B cell (primary cell): ENCODE measurements around the gene ENPP7. TPM values are rescaled to one million over a fixed set of nuclear protein-coding genes. Genes with fewer than 3 reads are reported as not detected.
A peak's percentile ranks its signal among the peaks of the same experiment; 100 is the strongest.

Experiments used
- ATAC-seq: fragments of 200-7000 bp; cut with Tn5 transposase; one replicate; pipeline ENCODE4 v1.10.0; 2021; ENCODE audit warnings: low read depth, mild to moderate bottlenecking, moderate number of reproducible peaks, moderate library complexity
- CTCF ChIA-PET: fragments of 350-600 bp; sonication (Branson Sonifier 250); formaldehyde crosslinking; loops from one replicate; lab custom pipeline; 2021; ENCODE audit warnings: antibody characterized with exemption, inconsistent platforms; lab: Charles Lee
- POLR2A ChIA-PET: fragments of 350-600 bp; sonication (Branson Sonifier 250); formaldehyde crosslinking; loops from one replicate; lab custom pipeline; 2021; ENCODE audit warnings: antibody characterized with exemption; lab: Charles Lee
- DNase-seq: peaks from one replicate; pipeline ENCODE4 v3.0.0; 2013
- H2AFZ ChIP-seq: 2 replicates; pipeline ENCODE4 v1.6.1; 2012; ENCODE audit warnings: mild to moderate bottlenecking, low read depth, low read length; ENCODE audit not compliant: insufficient read depth, poor library complexity, severe bottlenecking
- H3K27ac ChIP-seq, 2 donors: 1 replicate in 1 of 2; 2 replicates in 1 of 2; pipeline ENCODE4 v1.5.1; 2012 to 2013; ENCODE audit warnings: low read length in 2 of 2, mild to moderate bottlenecking in 2 of 2, moderate library complexity in 1 of 2
- H3K27me3 ChIP-seq, 4 experiments: fragments of 200-600 bp in 1 of 4; sonication (generic) in 1 of 4; replicated peaks in 1 of 4; 1 replicate in 2 of 4; 2 replicates in 2 of 4; pipeline versions ENCODE4 v1.6.1 to v1.7.0; 2013 to 2016; ENCODE audit warnings: low read length in 3 of 4, mild to moderate bottlenecking in 2 of 4, mixed read lengths in 1 of 4, moderate library complexity in 1 of 4; ENCODE audit not compliant: insufficient read depth in 4 of 4, control insufficient read depth in 3 of 4; ENCODE audit errors: control extremely low read depth in 1 of 4
- H3K36me3 ChIP-seq, 2 experiments: replicated peaks in 1 of 2; 1 replicate in 1 of 2; 2 replicates in 1 of 2; pipeline versions ENCODE4 v1.6.1 to v1.7.1; 2013; ENCODE audit warnings: low read length in 1 of 2; ENCODE audit not compliant: insufficient read depth in 2 of 2, control insufficient read depth in 1 of 2; ENCODE audit errors: control extremely low read depth in 1 of 2, extremely low read depth in 1 of 2
- H3K4me1 ChIP-seq, 2 donors: fragments of 200-600 bp in 1 of 2; sonication (generic) in 1 of 2; 1 replicate in 1 of 2; 2 replicates in 1 of 2; pipeline versions ENCODE4 v1.5.1 to v1.6.1; 2013 to 2017; ENCODE audit warnings: low read length in 2 of 2; ENCODE audit not compliant: control insufficient read depth in 2 of 2, insufficient read depth in 2 of 2
- H3K4me2 ChIP-seq: replicated peaks from 2 replicates; pipeline ENCODE3; 2012; ENCODE audit warnings: mild to moderate bottlenecking, low read depth, low read length; ENCODE audit not compliant: poor library complexity, severe bottlenecking
- H3K4me3 ChIP-seq, 5 experiments: fragments of 200-600 bp in 1 of 5; sonication (generic) in 1 of 5; 1 replicate in 3 of 5; 2 replicates in 2 of 5; pipeline versions ENCODE4 v1.5.1 to v1.7.0; 2011 to 2016; ENCODE audit warnings: low read length in 4 of 5, mild to moderate bottlenecking in 4 of 5, low read depth in 2 of 5, control low read depth in 1 of 5, moderate library complexity in 1 of 5; ENCODE audit not compliant: insufficient read depth in 1 of 5; ENCODE audit errors: control extremely low read depth in 1 of 5, extremely low read depth in 1 of 5
- H3K79me2 ChIP-seq: fragments of 200-600 bp; sonication (generic); one replicate; pipeline ENCODE4 v1.6.0; 2016; ENCODE audit warnings: low read length; ENCODE audit not compliant: control insufficient read depth, insufficient read depth
- H3K9ac ChIP-seq: fragments of 200-600 bp; sonication (generic); 2 replicates; pipeline ENCODE4 v1.6.1; 2017; ENCODE audit warnings: mild to moderate bottlenecking, low read length, moderate library complexity
- H3K9me3 ChIP-seq, 3 donors: one replicate each; pipeline versions ENCODE4 v1.6.1 to v1.7.1; 2013; ENCODE audit warnings: low read length in 2 of 3; ENCODE audit not compliant: control insufficient read depth in 2 of 3, insufficient read depth in 1 of 3; ENCODE audit errors: control extremely low read depth in 1 of 3
- H4K20me1 ChIP-seq: 2 replicates; pipeline ENCODE4 v1.6.0; 2012; ENCODE audit warnings: mild to moderate bottlenecking, low read length; ENCODE audit not compliant: insufficient read depth, control insufficient read depth, poor library complexity, severe bottlenecking
- H3K27ac Mint-ChIP-seq: one replicate; pipeline ENCODE4 v1.8.0; 2021; ENCODE audit warnings: mixed read lengths
- H3K27me3 Mint-ChIP-seq: one replicate; pipeline ENCODE4 v1.8.0; 2021; ENCODE audit warnings: mixed read lengths
- H3K4me1 Mint-ChIP-seq: one replicate; pipeline ENCODE4 v1.8.0; 2021; ENCODE audit warnings: mixed read lengths
- H3K4me3 Mint-ChIP-seq: one replicate; pipeline ENCODE4 v1.8.0; 2021; ENCODE audit warnings: mixed read lengths
- H3K9me3 Mint-ChIP-seq: one replicate; pipeline ENCODE4 v1.8.0; 2022; ENCODE audit warnings: mixed read lengths; ENCODE audit not compliant: insufficient read depth
- CTCF ChIP-seq: fragments of 200-600 bp; IDR thresholded peaks from one replicate; pipeline ENCODE4 v1.8.0; 2022; ENCODE audit warnings: antibody characterized with exemption, mild to moderate bottlenecking
- EZH2 ChIP-seq: IDR thresholded peaks from 2 replicates; pipeline ENCODE4 v1.6.1; 2012; ENCODE audit warnings: borderline replicate concordance, low read depth, mild to moderate bottlenecking, moderate library complexity, low read length; ENCODE audit not compliant: insufficient read depth, poor library complexity, severe bottlenecking
- WGBS: methylation state at CpG from one replicate; pipeline ENCODE4 v1.1.5; 2013; ENCODE audit warnings: missing lambda C conversion rate; ENCODE audit not compliant: insufficient coverage; 5-methylcytosine and 5-hydroxymethylcytosine counted together
- intact Hi-C: fragments of 100-400 bp; cut with micrococcal nuclease; formaldehyde crosslinking; loops from one replicate; pipeline ENCODE4 v1.10.0; 2022
- polyA plus RNA-seq: library from polyadenylated mRNA; depleted of rRNA; stranded (reverse); fragments of >200 nt; gene quantifications from 2 replicates; pipeline ENCODE4 v1.2.3, GENCODE V29; 2012
- total RNA-seq, 2 donors: library from RNA; stranded (reverse); fragments of 120-200 nt in 1 of 2; gene quantifications; 1 replicate in 1 of 2; 2 replicates in 1 of 2; pipeline versions ENCODE4 v1.2.3 to v1.2.4, GENCODE V29; 2013 to 2022

ENPP7 gene
- total and polyA plus RNA-seq, 2 donors (not counting 1 experiment from before 2014, with no cell fraction given) = 0.40 to 6.7 TPM

- POLR2A ChIA-PET = interaction anchor here (0.6 kb wide), 1 partner anchor 94 kb away, joined by 4 read pairs; no protein-coding TSS in a partner anchor
- H3K27ac Mint-ChIP-seq = no peak overlapping the region
- H2AFZ ChIP-seq = no peak overlapping the region
Measured at GRCh38 chr17:79742589-79742918, 11.8 kb downstream of the ENPP7 start.

More at GRCh38 chr17:79742589-79742918, 11.8 kb downstream of the ENPP7 start:
- intact Hi-C loops = no loop called here
- ATAC-seq (no peak), DNase-seq (no peak)
- H3K27me3 ChIP-seq = peaks cover 0 to 34% (median 20%) of the 10 kb centered on the region in 4 experiments
- TF ChIP-seq CTCF = no peak
- no peak for TF ChIP-seq EZH2
- H3K4me2 ChIP-seq = peak overlapping the region; percentile 71
- H3K9ac ChIP-seq = no peak overlapping the region
- Mint-ChIP-seq H3K9me3 (no peaks in the 10 kb centered on the region), H3K4me3 (no peak overlapping the region), H3K27me3 (peaks cover 30% of the 10 kb centered on the region), H3K4me1 (peaks cover 15% of the 10 kb centered on the region)
- no peaks in the 10 kb centered on the region for H3K36me3 ChIP-seq
- WGBS = 93% methylated on average over 1 of the region's 1 CpG
- CTCF ChIA-PET = interaction anchor here (0.6 to 3.0 kb wide), 19 partner anchors 10 to 266 kb away, joined by 3 to 21 read pairs (median 4); no protein-coding TSS in a partner anchor
- H4K20me1 ChIP-seq = no peaks in the 10 kb centered on the region
- H3K4me3 ChIP-seq = no peak overlapping the region
- H3K4me1 ChIP-seq = peaks cover 21 to 30% of the 10 kb centered on the region in 2 donors
- no peak overlapping the region for H3K27ac ChIP-seq
- peaks cover 0 to 12% (median 0%) of the 10 kb centered on the region in 3 donors for H3K9me3 ChIP-seq
- no peaks in the 10 kb centered on the region for H3K79me2 ChIP-seq
